Measurements from ENCODE around the gene RGS14.

- no peak for TF ChIP-seq EZH2 (IDR thresholded peaks at IDR 0.05)
- no peak for TF ChIP-seq POLR2AphosphoS5 (IDR thresholded peaks at IDR 0.05; ENCODE audit: borderline replicate concordance, low read depth, low read length)
- no peak for TF ChIP-seq FOXP2 (optimal IDR thresholded peaks at IDR 0.05; ENCODE audit: control extremely low read depth, extremely low read length, insufficient read depth)
These were observed 48.1 kb downstream of the RGS14 start for GRCh38 chr5:177405805-177406204.
